OCI-LY3 (cell line): ENCODE data around the gene PROK1.

Experiments used
- H2AFZ ChIP-seq: fragments of 200-600, 300-600 bp; shearing (Covaris generic); 2 replicates; pipeline ENCODE4 v1.6.0; 2014; ENCODE audit warnings: antibody characterized with exemption, low read depth, low read length
- H3K27ac ChIP-seq: fragments of 200-600, 300-600 bp; sonication (generic); 2 replicates; pipeline ENCODE4 v1.5.1; 2014; ENCODE audit warnings: mild to moderate bottlenecking, low read length, moderate library complexity, mixed read lengths
- H3K27me3 ChIP-seq: fragments of 200-600, 300-600 bp; sonication (generic); 2 replicates; pipeline ENCODE4 v1.6.1; 2014; ENCODE audit warnings: low read depth, low read length, mixed read lengths
- H3K36me3 ChIP-seq: fragments of 200-600, 300-600 bp; sonication (generic); replicated peaks from 2 replicates; pipeline ENCODE3; 2014; ENCODE audit warnings: low read depth, low read length, mixed read lengths
- H3K4me1 ChIP-seq: fragments of 300-600, 200-600 bp; sonication (generic); 2 replicates; pipeline ENCODE4 v1.6.1; 2014; ENCODE audit warnings: low read length, mixed read lengths
- H3K4me2 ChIP-seq: fragments of 200-600, 300-600 bp; sonication (generic); 2 replicates; pipeline ENCODE4 v1.6.1; 2014; ENCODE audit warnings: low read length, mixed read lengths
- H3K4me3 ChIP-seq: fragments of 300-600, 200-600 bp; sonication (generic); 2 replicates; pipeline ENCODE4 v1.5.1; 2014; ENCODE audit warnings: antibody characterized with exemption, mild to moderate bottlenecking, low read length, moderate library complexity
- H3K79me2 ChIP-seq: fragments of 300-600, 200-600 bp; shearing (Covaris generic); 2 replicates; pipeline ENCODE4 v1.6.1; 2014; ENCODE audit warnings: mild to moderate bottlenecking, low read length, mixed read lengths
- H3K9ac ChIP-seq: fragments of 300-600, 200-600 bp; shearing (Covaris generic); 2 replicates; pipeline ENCODE4 v1.6.0; 2014; ENCODE audit warnings: mild to moderate bottlenecking, low read length, moderate library complexity
- H3K9me3 ChIP-seq: fragments of 200-600, 300-600 bp; shearing (Covaris generic); 2 replicates; pipeline ENCODE4 v1.6.1; 2014; ENCODE audit warnings: low read length, mixed read lengths; ENCODE audit not compliant: insufficient read depth
- H4K20me1 ChIP-seq: fragments of 200-600, 300-600 bp; sonication (generic); 2 replicates; pipeline ENCODE4 v1.6.1; 2016; ENCODE audit warnings: low read length, mixed read lengths; ENCODE audit not compliant: insufficient read depth
- CTCF ChIP-seq: fragments of 200-600, 300-600 bp; sonication (generic); IDR thresholded peaks from 2 replicates; pipeline ENCODE4 v1.5.1; 2014; ENCODE audit warnings: antibody characterized with exemption, low read length, low read depth
- EZH2phosphoT487 ChIP-seq: fragments of 200-600 bp; shearing (Covaris generic); IDR thresholded peaks from 2 replicates; pipeline ENCODE4 v1.6.1; 2018; ENCODE audit warnings: antibody characterized with exemption, mixed run types, low read depth

The PROK1 gene

GRCh38 chr1:110484801-110485200, 33.9 kb downstream of the PROK1 start:
- H3K9ac ChIP-seq: no peak overlapping the region
- H3K9me3 ChIP-seq: no peaks in the 10 kb centered on the region
- H4K20me1 ChIP-seq: no peaks in the 10 kb centered on the region
- no peak overlapping the region for H2AFZ ChIP-seq
- H3K27me3 ChIP-seq: no peaks in the 10 kb centered on the region
- no peak overlapping the region for H3K4me2 ChIP-seq
- no peaks in the 10 kb centered on the region for H3K4me1 ChIP-seq
- H3K79me2 ChIP-seq: no peaks in the 10 kb centered on the region
- no peaks in the 10 kb centered on the region for H3K36me3 ChIP-seq
- H3K27ac ChIP-seq: no peak overlapping the region
- TF ChIP-seq EZH2phosphoT487 (no peak), CTCF (no peak)
- no peak overlapping the region for H3K4me3 ChIP-seq

GRCh38 chr1:110485725-110486124, 34.8 kb downstream of the PROK1 start:
- H3K9ac ChIP-seq: no peak overlapping the region
- no peaks in the 10 kb centered on the region for H3K27me3 ChIP-seq
- TF ChIP-seq CTCF: no peak
- no peak for TF ChIP-seq EZH2phosphoT487

GRCh38 chr1:110487726-110488125, 36.8 kb downstream of the PROK1 start:
- Histone ChIP-seq H3K27me3 (no peaks in the 10 kb centered on the region), H4K20me1 (no peaks in the 10 kb centered on the region), H3K4me3 (no peak overlapping the region), H3K9me3 (no peaks in the 10 kb centered on the region), H3K27ac (no peak overlapping the region), H3K9ac (no peak overlapping the region), H3K4me1 (no peaks in the 10 kb centered on the region), H3K4me2 (no peak overlapping the region), H3K36me3 (no peaks in the 10 kb centered on the region), H2AFZ (no peak overlapping the region), H3K79me2 (no peaks in the 10 kb centered on the region)
- TF ChIP-seq CTCF (no peak), EZH2phosphoT487 (no peak)

More at GRCh38 chr1:110485725-110486124, 34.8 kb downstream of the PROK1 start:
- Histone ChIP-seq H3K79me2 (no peaks in the 10 kb centered on the region), H2AFZ (no peak overlapping the region), H3K4me2 (no peak overlapping the region), H3K4me1 (no peaks in the 10 kb centered on the region), H3K36me3 (no peaks in the 10 kb centered on the region), H3K9me3 (no peaks in the 10 kb centered on the region), H3K27ac (no peak overlapping the region), H4K20me1 (no peaks in the 10 kb centered on the region), H3K4me3 (no peak overlapping the region)

- Histone ChIP-seq H3K9ac (no peak overlapping the region), H3K4me3 (no peak overlapping the region), H4K20me1 (no peaks in the 10 kb centered on the region), H3K27ac (no peak overlapping the region), H3K79me2 (no peaks in the 10 kb centered on the region), H3K4me1 (no peaks in the 10 kb centered on the region), H3K27me3 (no peaks in the 10 kb centered on the region), H3K36me3 (no peaks in the 10 kb centered on the region), H3K4me2 (no peak overlapping the region), H2AFZ (no peak overlapping the region), H3K9me3 (no peaks in the 10 kb centered on the region)
- TF ChIP-seq EZH2phosphoT487: no peak
- TF ChIP-seq CTCF: no peak
Measured at GRCh38 chr1:110488161-110488560, 37.2 kb downstream of the PROK1 start.
